ENCODE data around the gene ASXL1.

DNA sequence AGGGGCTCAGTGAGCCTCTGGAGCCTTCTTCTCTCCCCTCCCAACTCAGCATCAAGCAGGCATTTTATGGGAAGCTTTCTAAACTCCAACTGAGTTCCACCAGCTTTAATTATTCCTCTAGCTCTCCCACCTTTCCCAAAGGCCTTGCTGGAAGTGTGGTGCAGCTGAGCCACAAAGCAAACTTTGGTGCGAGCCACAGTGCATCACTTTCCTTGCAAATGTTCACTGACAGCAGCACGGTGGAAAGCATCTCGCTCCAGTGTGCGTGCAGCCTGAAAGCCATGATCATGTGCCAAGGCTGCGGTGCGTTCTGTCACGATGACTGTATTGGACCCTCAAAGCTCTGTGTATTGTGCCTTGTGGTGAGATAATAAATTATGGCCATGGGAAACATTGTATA is 78.8 kb downstream of the ASXL1 start:
- TF ChIP-seq POLR2AphosphoS5 (IDR thresholded peaks at IDR 0.05; ENCODE audit: borderline replicate concordance, low read depth, low read length) (no peak), EZH2 (IDR thresholded peaks at IDR 0.05) (no peak), FOXP2 (optimal IDR thresholded peaks at IDR 0.05; ENCODE audit: control extremely low read depth, extremely low read length, insufficient read depth) (no peak)
